Measurements from ENCODE around the gene ZNF784. TPM values are rescaled to one million over a fixed set of nuclear protein-coding genes. Genes with fewer than 3 reads are reported as not detected.

ZNF784 gene
- total and polyA plus RNA-seq, 12 donors: 3.5 to 16.3 (median 9.5) TPM

- H3K9me3 ChIP-seq (replicated peaks in 1 of 3): no peaks in the 10 kb centered on the region
- TF ChIP-seq POLR2A (IDR thresholded peaks at IDR 0.05): peak; percentile 30 to 48
- TF ChIP-seq CTCF (IDR thresholded peaks at IDR 0.05): no peak
- H3K4me3 ChIP-seq: peak overlapping the region in 1 of 4 donors; percentile 81
- intact Hi-C loops (cut with DNase I): no loop called here
- peaks cover 27 to 52% of the 10 kb centered on the region in 2 donors for H3K4me1 ChIP-seq (replicated peaks in 1 of 2)
- peaks cover 0 to 14% of the 10 kb centered on the region in 2 donors for H3K36me3 ChIP-seq (replicated peaks in 1 of 2)
- DNase-seq: peak in 5 of 7 donors; percentile 43 to 64 (median 50)
- peak overlapping the region in 4 of 5 donors; percentile 88 to 94 (median 90) for H3K27ac ChIP-seq
- no peaks in the 10 kb centered on the region for H3K27me3 ChIP-seq
- 1 to 3% (median 1%) methylated on average over 16 to 65 of the region's 65 CpGs for WGBS, 4 donors
Observed at GRCh38 chr19:55642153-55643002, 18.0 kb upstream of the ZNF784 start.

GRCh38 chr19:55641426-55642152 is 17.2 kb upstream of the ZNF784 start:
- TF ChIP-seq CTCF (IDR thresholded peaks at IDR 0.05) (no peak), POLR2A (IDR thresholded peaks at IDR 0.05) (no peak)
- peaks cover 29 to 54% of the 10 kb centered on the region in 2 donors for H3K4me1 ChIP-seq (replicated peaks in 1 of 2)
- H3K27ac ChIP-seq: peak overlapping the region; percentile 88 to 94 (median 91)
- H3K27me3 ChIP-seq: no peaks in the 10 kb centered on the region
- H3K36me3 ChIP-seq (replicated peaks in 1 of 2): peaks cover 0 to 14% of the 10 kb centered on the region in 2 donors
- intact Hi-C loops (cut with DNase I): no loop called here
- peak in 4 of 7 donors; percentile 25 to 69 (median 44) for DNase-seq
- H3K9me3 ChIP-seq (replicated peaks in 1 of 3): no peaks in the 10 kb centered on the region
- peak overlapping the region in 3 of 4 donors; percentile 17 to 81 (median 42) for H3K4me3 ChIP-seq
- 0 to 2% (median 1%) methylated on average over 25 of the region's 25 CpGs for WGBS, 4 donors

- Histone ChIP-seq H3K4me1 (replicated peaks in 1 of 2) (peaks cover 37 to 61% of the 10 kb centered on the region in 2 donors), H3K9me3 (replicated peaks in 1 of 3) (no peaks in the 10 kb centered on the region), H3K27ac (peak within 1 kb of the TSS; percentile 88 to 94 (median 91)), H3K36me3 (replicated peaks in 1 of 2) (peaks cover 0 to 13% of the 10 kb centered on the region in 2 donors), H3K4me3 (peak within 1 kb of the TSS in 3 of 4 donors; percentile 17 to 81 (median 42)), H3K27me3 (no peaks in the 10 kb centered on the region)
- TF ChIP-seq POLR2A (IDR thresholded peaks at IDR 0.05) (peak in 1 of 2 donors; percentile 9), CTCF (IDR thresholded peaks at IDR 0.05) (no peak)
- intact Hi-C loops (cut with DNase I): no loop called here
- 0 to 1% (median 0%) methylated on average over 7 to 89 of the region's 89 CpGs for WGBS, 4 donors
- peak in 6 of 7 donors; percentile 66 to 82 (median 69) for DNase-seq
Observed at GRCh38 chr19:55640577-55641425, 16.4 kb upstream of the ZNF784 start, which contains the start of gene ZNF580. ZNF580 (plus strand) TSS chr19:55641002; CDS start chr19:55642509, 1,507 bp downstream.
